Measurements from ENCODE around the gene DLG2.
"Not testable (repeated sequence)": the region's sequence is repeated elsewhere in the genome, so short reads cannot be mapped to it uniquely, and the experiment has no call there.

The DLG2 gene

GRCh38 chr11:83617671-83618070, 2009.5 kb downstream of the DLG2 start:
- no peak for DNase-seq (ENCODE audit: low read depth in 2 of 3, low spot score in 1 of 3)

GRCh38 chr11:83613767-83614121, 2013.4 kb downstream of the DLG2 start:
- no peak for DNase-seq (ENCODE audit: low read depth in 2 of 3, low spot score in 1 of 3)

- DNase-seq (ENCODE audit: low read depth in 2 of 3, low spot score in 1 of 3), result no peak
Observed at GRCh38 chr11:83612891-83613766, 2014.0 kb downstream of the DLG2 start.

- no peak for DNase-seq (ENCODE audit: low read depth in 2 of 3, low spot score in 1 of 3)
Observed at GRCh38 chr11:83611600-83611999, 2015.5 kb downstream of the DLG2 start.

- DNase-seq (ENCODE audit: low read depth in 2 of 3, low spot score in 1 of 3), result no peak
Observed at GRCh38 chr11:83611031-83611430, 2016.1 kb downstream of the DLG2 start.

GRCh38 chr11:83609191-83609590, 2018.0 kb downstream of the DLG2 start:
- no peak for DNase-seq (ENCODE audit: low read depth in 2 of 3, low spot score in 1 of 3)

- no peak for DNase-seq (ENCODE audit: low read depth in 2 of 3, low spot score in 1 of 3)
Observed at GRCh38 chr11:83608571-83608970, 2018.6 kb downstream of the DLG2 start.

GRCh38 chr11:83601914-83602527, 2025.1 kb downstream of the DLG2 start:
- DNase-seq (ENCODE audit: low read depth in 2 of 3, low spot score in 1 of 3), result no peak

- no peak for DNase-seq (ENCODE audit: low read depth in 2 of 3, low spot score in 1 of 3)
Observed at GRCh38 chr11:83601201-83601913, 2025.8 kb downstream of the DLG2 start.

- no peak for DNase-seq (ENCODE audit: low read depth in 2 of 3, low spot score in 1 of 3)
Observed at GRCh38 chr11:83600661-83601060, 2026.5 kb downstream of the DLG2 start.

GRCh38 chr11:83599066-83599465, 2028.1 kb downstream of the DLG2 start:
- no peak for DNase-seq (ENCODE audit: low read depth in 2 of 3, low spot score in 1 of 3)

GRCh38 chr11:83587797-83588196, 2039.3 kb downstream of the DLG2 start:
- DNase-seq (ENCODE audit: low read depth in 2 of 3, low spot score in 1 of 3), result not testable (repeated sequence)

- DNase-seq (ENCODE audit: low read depth in 2 of 3, low spot score in 1 of 3), result no peak
Observed at GRCh38 chr11:83583757-83584366, 2043.3 kb downstream of the DLG2 start.

GRCh38 chr11:83574519-83574918, 2052.6 kb downstream of the DLG2 start:
- DNase-seq (ENCODE audit: low read depth in 2 of 3, low spot score in 1 of 3), result no peak

GRCh38 chr11:83572581-83573496, 2054.3 kb downstream of the DLG2 start:
- DNase-seq (ENCODE audit: low read depth in 2 of 3, low spot score in 1 of 3), result no peak

GRCh38 chr11:83571302-83571701, 2055.8 kb downstream of the DLG2 start:
- DNase-seq (ENCODE audit: low read depth in 2 of 3, low spot score in 1 of 3), result no peak

- DNase-seq (ENCODE audit: low read depth in 2 of 3, low spot score in 1 of 3), result no peak
Observed at GRCh38 chr11:83569134-83569805, 2057.9 kb downstream of the DLG2 start.

GRCh38 chr11:83568516-83568915, 2058.6 kb downstream of the DLG2 start:
- DNase-seq (ENCODE audit: low read depth in 2 of 3, low spot score in 1 of 3), result no peak

- DNase-seq (ENCODE audit: low read depth in 2 of 3, low spot score in 1 of 3), result no peak
Observed at GRCh38 chr11:83566950-83567349, 2060.2 kb downstream of the DLG2 start.

- no peak for DNase-seq (ENCODE audit: low read depth in 2 of 3, low spot score in 1 of 3)
Observed at GRCh38 chr11:83564870-83565269, 2062.3 kb downstream of the DLG2 start.

All from stimulated activated CD4-positive, alpha-beta T cell treated with anti-CD3 and anti-CD28 coated beads, Interleukin-12 subunit alpha, Interleukin-12 subunit beta, amount 100 ng/mL, for 48 hours (primary cell).